HCT116 (cell line): ENCODE results near the gene AGAP1. TPM values are rescaled to one million over a fixed set of nuclear protein-coding genes. Genes with fewer than 3 reads are reported as not detected.
A peak's percentile ranks its signal among the peaks of the same experiment; 100 is the strongest.

ENCODE experiments used
- ATAC-seq: fragments of 200-7000 bp; cut with Tn5 transposase; 2 replicates; pipeline ENCODE4 v1.9.1; 2020; ENCODE audit warnings: mild to moderate bottlenecking, moderate library complexity
- BruUV-seq: library from RNA; stranded (reverse); fragments of 400-500 nt; replicated peaks from 2 replicates; lab custom pipeline; 2021; lab: Mats Ljungman, UMichigan
- CTCF ChIA-PET: fragments of 300-600 bp; sonication (Branson Sonifier 250); formaldehyde crosslinking; loops from one replicate; lab custom pipeline; 2021; ENCODE audit warnings: antibody characterized with exemption; lab: Charles Lee
- POLR2A ChIA-PET: fragments of 300-600, 350-600 bp; sonication (Branson Sonifier 250); formaldehyde crosslinking; loops from one replicate; lab custom pipeline; 2021; ENCODE audit warnings: antibody characterized with exemption; lab: Charles Lee
- RAD21 ChIA-PET, 2 experiments: fragments of 300-600 bp; sonication (Branson Sonifier 250); formaldehyde crosslinking; loops; one replicate each; lab custom pipeline; 2023; ENCODE audit warnings: low total read pairs in 2 of 2; ENCODE audit not compliant: uncharacterized antibody in 2 of 2, unreplicated experiment in 2 of 2, low non-redundant PET in 1 of 2; lab: Charles Lee
- DNase-seq: peaks from one replicate; pipeline ENCODE4 v3.0.0-alpha.2; 2010; ENCODE audit warnings: low read depth, low spot score
- H2AFZ ChIP-seq: fragments of 200-600 bp; shearing (Covaris generic), sonication (generic); 2 replicates; pipeline ENCODE4 v1.6.1; 2017; ENCODE audit warnings: low read depth, mixed run types, mixed read lengths, antibody characterized with exemption, low read length; ENCODE audit not compliant: poor library complexity, severe bottlenecking
- H3K27ac ChIP-seq: 2 replicates; pipeline ENCODE4 v1.5.1; 2012; ENCODE audit warnings: low read depth, low read length
- H3K27me3 ChIP-seq: fragments of 200-600 bp; sonication (generic); 2 replicates; pipeline ENCODE4 v1.6.1; 2016; ENCODE audit warnings: mixed run types, low read length, mixed read lengths; ENCODE audit not compliant: insufficient read depth
- H3K36me3 ChIP-seq, 2 experiments: fragments of 200-500 bp in 1 of 2; fragments of 200-600 bp in 1 of 2; sonication (Bioruptor generic) in 1 of 2; sonication (generic) in 1 of 2; 2 replicates each; pipeline versions ENCODE4 v1.5.1 to v1.6.1; 2014 to 2016; ENCODE audit warnings: low read length in 2 of 2, inconsistent platforms in 1 of 2, mixed read lengths in 1 of 2, mixed run types in 1 of 2; ENCODE audit not compliant: insufficient read depth in 2 of 2, control insufficient read depth in 1 of 2
- H3K4me1 ChIP-seq, 2 experiments: fragments of 200-600 bp in 1 of 2; sonication (generic) in 1 of 2; 2 replicates each; pipeline versions ENCODE4 v1.5.1 to v1.6.1; 2012 to 2017; ENCODE audit warnings: low read length in 2 of 2, inconsistent platforms in 1 of 2, mild to moderate bottlenecking in 1 of 2, mixed read lengths in 1 of 2, mixed run types in 1 of 2, moderate library complexity in 1 of 2; ENCODE audit not compliant: insufficient read depth in 2 of 2, control insufficient read depth in 1 of 2
- H3K4me2 ChIP-seq: fragments of 200-600 bp; sonication (generic); 2 replicates; pipeline ENCODE4 v1.6.1; 2017; ENCODE audit warnings: mixed run types, low read length, mixed read lengths
- H3K4me3 ChIP-seq, 2 experiments: fragments of 200-600 bp in 1 of 2; sonication (generic) in 1 of 2; replicated peaks in 1 of 2; 2 replicates each; pipeline ENCODE4 v1.5.1; 2011 to 2016; ENCODE audit warnings: low read length in 2 of 2, control low read depth in 1 of 2, low read depth in 1 of 2, mild to moderate bottlenecking in 1 of 2, mixed read lengths in 1 of 2, mixed run types in 1 of 2
- H3K79me2 ChIP-seq: fragments of 200-600 bp; sonication (generic); 2 replicates; pipeline ENCODE4 v1.6.1; 2017; ENCODE audit warnings: mild to moderate bottlenecking, mixed run types, low read length, moderate library complexity, mixed read lengths; ENCODE audit not compliant: insufficient read depth
- H3K9ac ChIP-seq: fragments of 200-600 bp; sonication (generic); 2 replicates; pipeline ENCODE4 v1.6.1; 2016; ENCODE audit warnings: low read length, mixed read lengths
- H3K9me2 ChIP-seq: fragments of 200-600 bp; sonication (generic), shearing (Covaris generic); 2 replicates; pipeline ENCODE4 v1.6.1; 2017; ENCODE audit warnings: mixed run types, mild to moderate bottlenecking, moderate library complexity; ENCODE audit not compliant: insufficient read depth
- H3K9me3 ChIP-seq, 2 experiments: fragments of 200-500 bp in 1 of 2; fragments of 200-600 bp in 1 of 2; sonication (Bioruptor generic) in 1 of 2; sonication (generic) in 1 of 2; 2 replicates each; pipeline ENCODE4 v1.6.1; 2014 to 2017; ENCODE audit warnings: low read length in 2 of 2, mixed read lengths in 2 of 2, inconsistent platforms in 1 of 2, low read depth in 1 of 2, mild to moderate bottlenecking in 1 of 2, mixed run types in 1 of 2, moderate library complexity in 1 of 2; ENCODE audit not compliant: control insufficient read depth in 1 of 2, insufficient read depth in 1 of 2
- H4K20me1 ChIP-seq: fragments of 200-600 bp; sonication (generic), shearing (Covaris generic); 2 replicates; pipeline ENCODE4 v1.6.1; 2017; ENCODE audit warnings: mixed run types, mild to moderate bottlenecking, moderate library complexity; ENCODE audit not compliant: insufficient read depth
- CBX3 ChIP-seq: IDR thresholded peaks from 2 replicates; pipeline ENCODE4 v1.6.1; 2012; ENCODE audit warnings: low read depth
- CEBPB ChIP-seq: IDR thresholded peaks from 2 replicates; pipeline ENCODE4 v1.6.1; 2012; ENCODE audit warnings: low read depth
- ELF1 ChIP-seq: IDR thresholded peaks from 2 replicates; pipeline ENCODE4 v1.6.1; 2012; ENCODE audit warnings: low read depth, borderline replicate concordance
- EZH2phosphoT487 ChIP-seq: fragments of 200-600 bp; IDR thresholded peaks from 2 replicates; pipeline ENCODE4 v1.6.1; 2018; ENCODE audit warnings: antibody characterized with exemption, borderline replicate concordance
- JUND ChIP-seq: IDR thresholded peaks from 2 replicates; pipeline ENCODE4 v1.6.1; 2012
- MAX ChIP-seq: IDR thresholded peaks from 2 replicates; pipeline ENCODE4 v1.6.1; 2012
- RAD21 ChIP-seq: IDR thresholded peaks from 2 replicates; pipeline ENCODE4 v1.6.1; 2012; ENCODE audit warnings: low read depth, mild to moderate bottlenecking
- REST ChIP-seq: IDR thresholded peaks from 2 replicates; pipeline ENCODE4 v1.6.1; 2012; ENCODE audit warnings: low read depth
- SP1 ChIP-seq: IDR thresholded peaks from 2 replicates; pipeline ENCODE4 v1.6.1; 2012; ENCODE audit warnings: low read depth
- YY1 ChIP-seq: IDR thresholded peaks from 2 replicates; pipeline ENCODE4 v1.6.1; 2011; ENCODE audit warnings: low read length, low read depth, moderate library complexity, mild to moderate bottlenecking; ENCODE audit not compliant: insufficient replicate concordance; ENCODE audit errors: extremely low read depth
- ZNF274 ChIP-seq: fragments of 200-500 bp; sonication (Bioruptor generic); IDR thresholded peaks from 2 replicates; pipeline ENCODE4 v1.6.1; 2014; ENCODE audit warnings: mild to moderate bottlenecking, low read depth, low read length, inconsistent platforms
- intact Hi-C: fragments of 100-400 bp; cut with micrococcal nuclease; formaldehyde crosslinking; loops from 2 replicates; pipeline ENCODE4 v1.10.0; 2022
- total RNA-seq: library from RNA; stranded (reverse); gene quantifications from one replicate; pipeline ENCODE4 v1.2.1, GENCODE V29; 2021; ENCODE audit not compliant: unreplicated experiment

The AGAP1 gene
- total RNA-seq, 1 experiment from 2014 or later = 43.8 TPM

- Histone ChIP-seq H3K9ac (no peak overlapping the region), H3K4me3 (peak overlapping the region; percentile 2 to 63; a peak in 1 of 4 replicates), H3K36me3 (no peaks in the 10 kb centered on the region)
- ATAC-seq = no peak
- CTCF ChIA-PET = no interaction called here
- TF ChIP-seq REST = no peak
- TF ChIP-seq, all 23 proteins: peak for 0
- Histone ChIP-seq H3K27me3 (no peaks in the 10 kb centered on the region), H3K27ac (no peak overlapping the region; the same call in 1 of the 2 replicates), H2AFZ (no peak overlapping the region), H3K9me2 (no peaks in the 10 kb centered on the region), H4K20me1 (peaks cover 11% of the 10 kb centered on the region; the same call in 1 of the 2 replicates), H3K9me3 (no peaks in the 10 kb centered on the region), H3K4me2 (peak overlapping the region; percentile 81), H3K4me1 (peaks cover 9 to 34% of the 10 kb centered on the region in 2 experiments; a peak in 3 of 4 replicates), H3K79me2 (peaks cover 70% of the 10 kb centered on the region)
- intact Hi-C loops = loop anchor here (10.0 kb wide), 1 partner anchor 74 kb away; no protein-coding TSS in a partner anchor
- DNase-seq = no peak
- BruUV-seq = no TSS peak
- RAD21 ChIA-PET = no interaction called here
- POLR2A ChIA-PET = no interaction called here
Observed at GRCh38 chr2:235670974-235671787, 177.3 kb downstream of the AGAP1 start.

GRCh38 chr2:235672720-235673119 lies 178.9 kb downstream of the AGAP1 start:
- Histone ChIP-seq H3K4me1 (peaks cover 5 to 30% of the 10 kb centered on the region in 2 experiments; a peak in 3 of 4 replicates), H3K9me2 (no peaks in the 10 kb centered on the region), H3K9me3 (no peaks in the 10 kb centered on the region), H2AFZ (no peak overlapping the region), H3K79me2 (peaks cover 75% of the 10 kb centered on the region), H3K27ac (no peak overlapping the region), H3K4me3 (no peak overlapping the region), H3K4me2 (no peak overlapping the region), H4K20me1 (peaks cover 11% of the 10 kb centered on the region; the same call in 1 of the 2 replicates), H3K9ac (no peak overlapping the region), H3K27me3 (no peaks in the 10 kb centered on the region), H3K36me3 (no peaks in the 10 kb centered on the region)
- ATAC-seq (no peak), DNase-seq (no peak)
- RAD21 ChIA-PET = no interaction called here
- BruUV-seq = no TSS peak
- CTCF ChIA-PET = no interaction called here
- POLR2A ChIA-PET = no interaction called here
- intact Hi-C loops = loop anchor here (10.0 kb wide), 1 partner anchor 72 kb away; no protein-coding TSS in a partner anchor
- TF ChIP-seq JUND = no peak
- TF ChIP-seq RAD21 = no peak
- no peak for TF ChIP-seq MAX
- no peak for TF ChIP-seq CBX3
- no peak for TF ChIP-seq ELF1
- no peak for TF ChIP-seq SP1
- TF ChIP-seq YY1 = no peak
- TF ChIP-seq REST = no peak
- TF ChIP-seq EZH2phosphoT487 = no peak
- TF ChIP-seq CEBPB = no peak
- TF ChIP-seq ZNF274 = no peak
